GM06990 (cell line): ENCODE results near the gene KRTAP9-1.

Experiments
- DNase-seq: peaks from one replicate; pipeline ENCODE4 v3.0.0-alpha.2; 2011; ENCODE audit not compliant: insufficient read length; ENCODE audit errors: extremely low read depth
- H3K27me3 ChIP-seq: replicated peaks from 2 replicates; pipeline ENCODE4 v1.6.0; 2011; ENCODE audit warnings: low read length; ENCODE audit not compliant: control insufficient read depth, insufficient read depth
- H3K36me3 ChIP-seq: 2 replicates; pipeline ENCODE4 v1.5.1; 2011; ENCODE audit warnings: low read length; ENCODE audit not compliant: control insufficient read depth, insufficient read depth
- H3K4me3 ChIP-seq: replicated peaks from 2 replicates; pipeline ENCODE4 v1.5.1; 2011; ENCODE audit warnings: low read depth, mild to moderate bottlenecking, control low read depth, low read length
- TF ChIP-seq, protein P1 (sequence below): IDR thresholded peaks from 2 replicates; pipeline ENCODE4 v1.5.1; 2011; ENCODE audit warnings: low read length, control low read depth, mild to moderate bottlenecking, inconsistent platforms; ENCODE audit not compliant: insufficient read depth, poor library complexity, severe bottlenecking

Gene KRTAP9-1

GRCh38 chr17:41190328-41190727 lies 641 bp downstream of the KRTAP9-1 start:
- Histone ChIP-seq H3K27me3 (no peaks in the 10 kb centered on the region; the same call in 1 of the 2 replicates), H3K36me3 (no peaks in the 10 kb centered on the region), H3K4me3 (no peak overlapping the region)
- no peak for DNase-seq
- TF ChIP-seq, protein P1, sequence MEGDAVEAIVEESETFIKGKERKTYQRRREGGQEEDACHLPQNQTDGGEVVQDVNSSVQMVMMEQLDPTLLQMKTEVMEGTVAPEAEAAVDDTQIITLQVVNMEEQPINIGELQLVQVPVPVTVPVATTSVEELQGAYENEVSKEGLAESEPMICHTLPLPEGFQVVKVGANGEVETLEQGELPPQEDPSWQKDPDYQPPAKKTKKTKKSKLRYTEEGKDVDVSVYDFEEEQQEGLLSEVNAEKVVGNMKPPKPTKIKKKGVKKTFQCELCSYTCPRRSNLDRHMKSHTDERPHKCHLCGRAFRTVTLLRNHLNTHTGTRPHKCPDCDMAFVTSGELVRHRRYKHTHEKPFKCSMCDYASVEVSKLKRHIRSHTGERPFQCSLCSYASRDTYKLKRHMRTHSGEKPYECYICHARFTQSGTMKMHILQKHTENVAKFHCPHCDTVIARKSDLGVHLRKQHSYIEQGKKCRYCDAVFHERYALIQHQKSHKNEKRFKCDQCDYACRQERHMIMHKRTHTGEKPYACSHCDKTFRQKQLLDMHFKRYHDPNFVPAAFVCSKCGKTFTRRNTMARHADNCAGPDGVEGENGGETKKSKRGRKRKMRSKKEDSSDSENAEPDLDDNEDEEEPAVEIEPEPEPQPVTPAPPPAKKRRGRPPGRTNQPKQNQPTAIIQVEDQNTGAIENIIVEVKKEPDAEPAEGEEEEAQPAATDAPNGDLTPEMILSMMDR = no peak

DNA sequence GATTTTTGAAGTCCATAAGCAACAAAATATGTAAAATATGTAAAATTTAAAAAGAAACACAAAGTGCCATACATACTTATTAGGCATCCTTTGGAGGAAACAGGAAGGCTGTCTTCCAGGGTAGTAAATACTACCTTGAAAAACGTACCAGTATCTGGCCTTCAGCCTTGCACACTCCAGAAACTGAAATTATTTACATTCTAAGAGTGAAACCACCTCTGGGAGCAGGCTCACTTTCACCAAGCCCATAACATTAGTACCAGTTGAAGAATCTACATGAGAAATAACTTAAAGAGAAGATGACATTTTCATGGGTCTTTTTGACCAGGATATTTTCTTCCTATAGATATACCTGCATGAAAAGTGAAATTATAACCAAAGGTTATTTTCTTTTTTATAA lies 6.4 kb downstream of the KRTAP9-1 start:
- H3K36me3 ChIP-seq = no peaks in the 10 kb centered on the region
- no peak for DNase-seq
- H3K4me3 ChIP-seq = no peak overlapping the region
- TF ChIP-seq, protein P1 = no peak
- no peaks in the 10 kb centered on the region for H3K27me3 ChIP-seq

GRCh38 chr17:41199421-41200078 lies 9.9 kb downstream of the KRTAP9-1 start:
- TF ChIP-seq, protein P1 = no peak
- Histone ChIP-seq H3K27me3 (no peaks in the 10 kb centered on the region), H3K36me3 (no peaks in the 10 kb centered on the region), H3K4me3 (no peak overlapping the region)
- DNase-seq = no peak

- Histone ChIP-seq H3K4me3 (no peak overlapping the region), H3K27me3 (no peaks in the 10 kb centered on the region), H3K36me3 (no peaks in the 10 kb centered on the region)
- TF ChIP-seq, protein P1 = no peak
- no peak for DNase-seq
These were observed 22.3 kb downstream of the KRTAP9-1 start for GRCh38 chr17:41211845-41212466.

GRCh38 chr17:41212524-41213169 lies 23.0 kb downstream of the KRTAP9-1 start:
- no peak for DNase-seq
- Histone ChIP-seq H3K27me3 (no peaks in the 10 kb centered on the region), H3K36me3 (no peaks in the 10 kb centered on the region), H3K4me3 (no peak overlapping the region)
- TF ChIP-seq, protein P1 = no peak
